ENCODE data around the gene TMEM151B.
"Not testable (repeated sequence)": the region's sequence is repeated elsewhere in the genome, so short reads cannot be mapped to it uniquely, and the experiment has no call there.

TMEM151B gene

GRCh38 chr6:44304282-44305199 is 34.3 kb downstream of the TMEM151B start:
- DNase-seq (ENCODE audit: low read depth) = no peak

- no peak for DNase-seq (ENCODE audit: low read depth)
Observed at GRCh38 chr6:44305200-44305725, 35.0 kb downstream of the TMEM151B start.

- DNase-seq (ENCODE audit: low read depth) = no peak
Observed at GRCh38 chr6:44306710-44307109, 36.5 kb downstream of the TMEM151B start.

GRCh38 chr6:44307217-44307616 is 37.0 kb downstream of the TMEM151B start:
- no peak for DNase-seq (ENCODE audit: low read depth)

DNA sequence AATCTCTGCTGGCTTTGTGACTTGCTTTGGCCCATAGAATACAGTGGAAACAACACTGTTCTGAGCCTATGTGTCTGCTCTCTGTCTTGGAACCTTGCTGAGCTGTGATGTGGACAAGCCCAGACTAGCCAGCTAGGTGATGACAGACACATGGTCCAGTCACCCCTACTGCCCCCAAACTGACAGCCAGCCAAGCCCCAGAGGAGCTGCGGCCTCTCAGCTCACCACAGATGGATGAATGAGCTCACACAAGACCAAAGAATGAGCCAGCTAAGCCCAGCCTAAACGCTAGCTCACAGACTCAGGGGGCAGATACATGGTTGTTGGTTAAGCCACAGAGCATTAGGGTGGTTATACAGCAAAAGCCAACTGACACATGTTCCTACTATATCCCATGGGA is 38.8 kb downstream of the TMEM151B start:
- DNase-seq (ENCODE audit: low read depth) = peak; percentile 43

DNA sequence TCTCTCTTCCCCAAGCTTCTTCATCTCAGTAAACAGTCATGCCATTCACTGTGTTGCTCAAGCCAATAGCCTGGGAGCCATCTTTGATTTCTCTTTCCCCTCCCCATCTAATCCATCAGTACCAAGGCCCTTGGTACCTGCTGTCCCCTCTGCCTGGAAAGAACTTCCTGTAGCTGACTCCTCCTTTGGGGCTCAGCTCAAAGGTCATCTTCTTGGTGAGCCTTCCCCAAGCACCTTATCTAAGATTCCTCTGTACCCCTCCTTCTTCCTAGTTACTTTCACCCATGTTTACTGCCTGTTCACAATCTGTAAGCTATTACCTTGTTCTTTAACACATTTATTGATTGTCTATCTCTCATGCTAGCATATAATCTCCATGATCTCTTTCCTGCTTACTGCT is 39.4 kb downstream of the TMEM151B start:
- DNase-seq (ENCODE audit: low read depth) = no peak

DNA sequence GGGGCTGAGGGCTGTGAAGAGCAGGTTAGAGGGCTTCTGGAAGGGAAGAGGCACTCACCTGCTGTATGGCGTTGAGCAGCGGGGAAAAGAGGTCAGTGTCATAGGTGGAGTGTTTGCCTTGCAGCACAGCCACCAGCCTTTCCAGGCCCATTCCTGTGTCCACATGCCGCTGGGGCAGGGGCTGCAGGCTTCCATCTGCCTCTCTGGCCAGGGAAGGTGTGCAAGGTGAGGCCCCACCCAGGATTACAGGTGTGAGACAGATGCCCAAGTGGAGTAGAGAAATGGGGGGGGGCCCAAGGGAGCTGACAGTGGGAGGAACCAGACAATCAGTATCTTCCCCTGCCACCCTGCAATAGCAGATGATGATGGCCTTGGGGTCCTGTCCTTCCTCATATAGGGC is 40.0 kb downstream of the TMEM151B start:
- DNase-seq (ENCODE audit: low read depth) = no peak

- DNase-seq (ENCODE audit: low read depth) = no peak
Observed at GRCh38 chr6:44311304-44311703, 41.1 kb downstream of the TMEM151B start.

DNA sequence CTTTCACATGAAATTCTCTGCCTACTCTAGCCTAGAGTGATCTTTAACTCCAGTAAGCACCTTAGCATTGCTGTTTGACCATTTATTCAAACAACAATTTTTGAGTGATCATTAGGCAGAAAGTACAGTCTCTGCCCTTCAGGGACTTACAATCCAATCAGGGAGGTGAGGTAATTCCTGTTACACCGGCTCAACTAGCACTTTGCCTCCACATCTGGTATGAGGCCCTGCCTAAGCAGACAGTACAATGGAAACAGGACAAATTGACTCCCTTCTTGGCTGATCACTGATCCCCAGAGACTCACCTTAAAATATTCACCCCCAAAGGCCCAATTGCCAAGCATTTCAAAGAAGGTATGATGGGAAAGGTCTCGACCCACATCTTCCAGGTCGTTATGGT is 41.5 kb downstream of the TMEM151B start:
- DNase-seq (ENCODE audit: low read depth) = no peak

- peak; percentile 53 for DNase-seq (ENCODE audit: low read depth)
Observed at GRCh38 chr6:44312901-44313788, 42.9 kb downstream of the TMEM151B start, which contains the start of gene AARS2. Gene AARS2 (minus strand): TSS chr6:44313347. CDS start chr6:44313323, 24 bp downstream.

DNA sequence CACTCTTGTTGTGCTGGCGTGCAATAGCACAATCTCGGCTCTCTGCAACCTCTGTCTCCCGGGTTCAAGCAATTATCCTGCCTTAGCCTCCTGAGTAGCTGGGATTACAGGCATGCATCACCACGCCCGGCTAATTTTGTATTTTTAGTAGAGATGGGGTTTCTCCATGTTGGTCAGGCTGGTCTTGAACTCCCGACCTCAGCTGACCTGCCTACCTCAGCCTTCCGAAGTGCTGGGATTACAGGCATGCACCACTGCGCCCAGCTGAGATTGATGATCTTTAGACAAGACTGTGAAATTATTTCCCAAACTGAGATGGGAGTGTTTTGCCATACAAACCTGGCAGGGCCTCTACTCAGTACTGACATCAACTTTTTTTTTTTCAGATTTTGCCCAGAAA is 44.4 kb downstream of the TMEM151B start:
- DNase-seq (ENCODE audit: low read depth) = not testable (repeated sequence)

DNA sequence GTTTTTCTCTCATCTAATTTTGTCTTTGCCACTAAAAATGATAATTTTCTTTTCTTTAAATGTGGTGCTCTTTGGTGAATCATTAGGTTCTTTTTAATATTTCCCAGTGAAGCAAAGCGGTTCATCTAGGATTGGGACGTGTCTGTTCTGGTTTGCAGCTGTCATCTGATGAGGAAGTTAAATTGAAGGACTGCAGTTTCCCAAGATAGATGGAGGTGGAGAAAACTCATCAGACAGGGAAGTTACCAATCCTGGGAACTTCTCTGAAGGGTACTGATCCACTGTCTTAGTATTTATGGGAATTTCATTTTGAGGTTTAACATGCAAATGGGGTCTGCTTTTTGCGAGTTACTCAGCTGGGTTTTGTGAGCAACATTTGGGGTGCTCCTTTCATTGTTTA is 45.3 kb downstream of the TMEM151B start:
- DNase-seq (ENCODE audit: low read depth) = no peak

- no peak for DNase-seq (ENCODE audit: low read depth)
Observed at GRCh38 chr6:44315951-44316350, 45.7 kb downstream of the TMEM151B start.

GRCh38 chr6:44316481-44316880 is 46.2 kb downstream of the TMEM151B start:
- no peak for DNase-seq (ENCODE audit: low read depth)

- DNase-seq (ENCODE audit: low read depth) = not testable (repeated sequence)
Observed at GRCh38 chr6:44317136-44317631, 46.9 kb downstream of the TMEM151B start.

- no peak for DNase-seq (ENCODE audit: low read depth)
Observed at GRCh38 chr6:44321210-44321609, 51.0 kb downstream of the TMEM151B start.

DNA sequence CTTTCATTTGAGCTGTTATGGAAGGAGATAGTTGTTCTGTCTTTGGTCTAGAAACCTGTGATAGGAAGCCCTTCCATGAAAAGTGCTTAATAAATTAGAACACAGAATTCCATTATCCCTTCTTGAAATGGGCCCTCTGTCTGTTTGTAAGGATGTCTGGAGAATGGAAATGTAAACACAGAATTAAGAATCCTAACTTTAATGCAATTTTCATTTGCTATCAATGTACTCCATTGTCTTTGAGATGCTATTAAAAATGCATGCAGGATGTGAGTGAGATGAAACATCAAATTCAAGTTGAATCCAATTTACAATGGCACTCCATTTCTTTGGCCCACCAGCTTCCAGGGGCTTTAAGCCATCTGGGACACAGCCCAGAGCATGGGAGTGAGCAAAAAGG is 56.8 kb downstream of the TMEM151B start:
- no peak for DNase-seq (ENCODE audit: low read depth)

GRCh38 chr6:44327760-44328159 is 57.5 kb downstream of the TMEM151B start:
- no peak for DNase-seq (ENCODE audit: low read depth)

- DNase-seq (ENCODE audit: low read depth) = not testable (repeated sequence)
Observed at GRCh38 chr6:44328203-44328602, 58.0 kb downstream of the TMEM151B start.

GRCh38 chr6:44329858-44330257 is 59.6 kb downstream of the TMEM151B start:
- no peak for DNase-seq (ENCODE audit: low read depth)

- DNase-seq (ENCODE audit: low read depth) = no peak
Observed at GRCh38 chr6:44332585-44332984, 62.3 kb downstream of the TMEM151B start.

DNA sequence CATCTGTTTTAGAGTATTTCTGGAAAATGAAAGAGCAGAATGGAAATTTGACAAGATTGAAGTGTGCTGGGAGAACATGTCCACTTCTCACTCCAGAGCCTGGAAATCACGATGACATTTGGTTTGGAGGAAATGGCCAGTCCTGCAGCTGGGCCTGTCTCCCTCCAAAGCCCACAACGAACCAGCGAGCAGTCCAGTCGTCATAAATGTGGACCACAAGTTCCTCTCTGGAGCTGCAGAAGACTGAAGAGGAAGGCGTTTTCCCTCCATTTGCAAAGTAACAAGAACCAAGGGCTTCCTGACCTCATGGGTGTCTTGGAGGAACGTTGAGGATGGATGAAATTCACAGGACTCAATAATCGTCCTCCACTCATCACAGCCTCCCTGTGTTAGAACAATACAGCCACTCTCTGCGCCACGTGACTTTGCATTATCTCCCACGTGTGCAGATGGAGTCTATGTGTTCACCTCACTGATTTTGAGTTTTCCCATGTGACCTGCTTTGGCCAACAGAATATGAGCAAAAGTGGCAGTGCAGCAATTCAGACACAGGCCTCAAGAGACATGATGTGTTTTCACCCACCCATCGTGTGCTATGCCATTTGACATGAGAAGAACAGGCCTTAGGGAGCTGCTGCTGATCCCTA is 63.1 kb downstream of the TMEM151B start:
- DNase-seq (ENCODE audit: low read depth) = no peak

All from HS-5 (cell line).